H1 (cell line): ENCODE results near the gene GDI2. TPM values are rescaled to one million over a fixed set of nuclear protein-coding genes. Genes with fewer than 3 reads are reported as not detected.

Source experiments
- CTCF ChIA-PET: fragments of 300-600 bp; sonication (Branson Sonifier 250); formaldehyde crosslinking; loops from one replicate; lab custom pipeline; 2021; ENCODE audit not compliant: partially characterized antibody; lab: Charles Lee
- POLR2A ChIA-PET: fragments of 300-600 bp; sonication (Branson Sonifier 250); formaldehyde crosslinking; loops from one replicate; lab custom pipeline; 2021; ENCODE audit warnings: inconsistent platforms; ENCODE audit not compliant: partially characterized antibody; lab: Charles Lee
- DNase-seq, 2 experiments: peaks; one replicate each; pipeline versions ENCODE4 v3.0.0 to v3.0.0-alpha.2; 2010 to 2022; ENCODE audit warnings: low spot score in 2 of 2, low read depth in 1 of 2, mixed read lengths in 1 of 2
- FAIRE-seq: peaks from 2 replicates; lab custom pipeline; 2011; peaks lifted over from hg19 to GRCh38; lab: Jason Lieb, UNC
- H2AFZ ChIP-seq: 2 replicates; pipeline ENCODE4 v1.8.1; 2012; ENCODE audit warnings: low read length, inconsistent platforms
- H2AK5ac ChIP-seq: 2 replicates; pipeline ENCODE4 v1.6.1; 2013; ENCODE audit warnings: low read depth, low read length
- H2BK120ac ChIP-seq: replicated peaks from 2 replicates; pipeline ENCODE3; 2013; ENCODE audit warnings: low read depth, low read length, inconsistent platforms
- H2BK12ac ChIP-seq: 2 replicates; pipeline ENCODE4 v1.6.1; 2013; ENCODE audit warnings: low read depth, low read length
- H2BK15ac ChIP-seq: 2 replicates; pipeline ENCODE4 v1.6.1; 2013; ENCODE audit warnings: low read length
- H2BK20ac ChIP-seq: 2 replicates; pipeline ENCODE4 v1.6.1; 2013; ENCODE audit warnings: low read length
- H2BK5ac ChIP-seq: 2 replicates; pipeline ENCODE4 v1.6.1; 2013; ENCODE audit warnings: low read depth, low read length
- H3K14ac ChIP-seq: 2 replicates; pipeline ENCODE4 v1.6.1; 2013; ENCODE audit warnings: inconsistent platforms; ENCODE audit not compliant: insufficient read length
- H3K18ac ChIP-seq: 2 replicates; pipeline ENCODE4 v1.6.1; 2013; ENCODE audit warnings: low read length; ENCODE audit errors: extremely low read depth
- H3K23ac ChIP-seq: 2 replicates; pipeline ENCODE4 v1.6.1; 2013; ENCODE audit warnings: inconsistent platforms; ENCODE audit not compliant: insufficient read length
- H3K23me2 ChIP-seq: 2 replicates; pipeline ENCODE4 v1.6.1; 2013; ENCODE audit warnings: low read depth, low read length
- H3K27ac ChIP-seq: 2 replicates; pipeline ENCODE4 v1.6.1; 2011; ENCODE audit warnings: low read depth, low read length, inconsistent platforms
- H3K27me3 ChIP-seq, 4 experiments: replicated peaks in 1 of 4; 1 replicate in 1 of 4; 2 replicates in 3 of 4; pipeline versions ENCODE4 v1.6.1 to v1.8.1; 2011 to 2013; ENCODE audit warnings: low read length in 3 of 4, mild to moderate bottlenecking in 3 of 4, inconsistent platforms in 2 of 4, mixed read lengths in 2 of 4, moderate library complexity in 1 of 4; ENCODE audit not compliant: control insufficient read depth in 3 of 4, insufficient read depth in 3 of 4; ENCODE audit errors: extremely low read depth in 1 of 4
- H3K36me3 ChIP-seq, 4 experiments: 2 replicates each; pipeline versions ENCODE4 v1.6.1 to v1.8.1; 2011 to 2013; ENCODE audit warnings: mild to moderate bottlenecking in 4 of 4, low read length in 3 of 4, moderate library complexity in 2 of 4, control low read depth in 1 of 4, inconsistent platforms in 1 of 4; ENCODE audit not compliant: insufficient read depth in 4 of 4, control insufficient read depth in 2 of 4
- H3K4ac ChIP-seq: replicated peaks from 2 replicates; pipeline ENCODE3; 2013; ENCODE audit warnings: low read length, low read depth, mixed read lengths, inconsistent platforms; ENCODE audit not compliant: insufficient read length
- H3K4me1 ChIP-seq, 4 experiments: replicated peaks in 1 of 4; 1 replicate in 1 of 4; 2 replicates in 3 of 4; pipeline versions ENCODE4 v1.6.1 to v1.8.1; 2011 to 2013; ENCODE audit warnings: low read length in 3 of 4, inconsistent platforms in 2 of 4, mixed read lengths in 1 of 4; ENCODE audit not compliant: insufficient read depth in 4 of 4, control insufficient read depth in 3 of 4
- H3K4me2 ChIP-seq, 2 experiments: 2 replicates each; pipeline versions ENCODE4 v1.6.1 to v1.8.1; 2011 to 2013; ENCODE audit warnings: low read depth in 2 of 2, low read length in 2 of 2, control low read depth in 1 of 2, inconsistent platforms in 1 of 2, mild to moderate bottlenecking in 1 of 2; ENCODE audit not compliant: insufficient read depth in 1 of 2
- H3K4me3 ChIP-seq, 4 experiments: fragments of 200-600, 300-600 bp in 1 of 4; sonication (generic), shearing (Covaris generic), sonication (Bioruptor Twin) in 1 of 4; 2 replicates each; pipeline versions ENCODE4 v1.5.1 to v1.8.1; 2011 to 2016; ENCODE audit warnings: low read length in 4 of 4, low read depth in 3 of 4, control low read depth in 2 of 4, inconsistent platforms in 2 of 4, mild to moderate bottlenecking in 2 of 4, mixed read lengths in 1 of 4, moderate library complexity in 1 of 4; ENCODE audit not compliant: insufficient read depth in 2 of 4; ENCODE audit errors: extremely low read depth in 1 of 4
- H3K56ac ChIP-seq: replicated peaks from 2 replicates; pipeline ENCODE3; 2013; ENCODE audit warnings: low read depth, mild to moderate bottlenecking, mixed read lengths, low read length, inconsistent platforms; ENCODE audit not compliant: insufficient read length
- H3K79me1 ChIP-seq: 2 replicates; pipeline ENCODE4 v1.6.1; 2013; ENCODE audit warnings: low read depth, low read length, control low read depth
- H3K79me2 ChIP-seq, 2 experiments: 2 replicates each; pipeline versions ENCODE4 v1.6.1 to v1.8.1; 2012 to 2013; ENCODE audit warnings: low read length in 2 of 2, mild to moderate bottlenecking in 2 of 2, inconsistent platforms in 1 of 2; ENCODE audit not compliant: insufficient read depth in 2 of 2, control insufficient read depth in 1 of 2
- H3K9ac ChIP-seq, 4 experiments: replicated peaks in 1 of 4; 1 replicate in 1 of 4; 2 replicates in 3 of 4; pipeline versions ENCODE4 v1.6.1 to v1.8.1; 2011 to 2013; ENCODE audit warnings: low read depth in 3 of 4, low read length in 3 of 4, control low read depth in 2 of 4, mild to moderate bottlenecking in 2 of 4, moderate library complexity in 2 of 4, inconsistent platforms in 1 of 4; ENCODE audit errors: extremely low read depth in 1 of 4
- H3K9me3 ChIP-seq, 2 experiments: 2 replicates each; pipeline versions ENCODE4 v1.6.1 to v1.8.1; 2012 to 2013; ENCODE audit warnings: mild to moderate bottlenecking in 2 of 2, moderate library complexity in 2 of 2, control low read depth in 1 of 2, inconsistent platforms in 1 of 2, low read depth in 1 of 2, low read length in 1 of 2, mixed read lengths in 1 of 2; ENCODE audit not compliant: insufficient read depth in 2 of 2
- H4K20me1 ChIP-seq, 2 experiments: replicated peaks in 1 of 2; 2 replicates each; pipeline versions ENCODE3 to v1.8.1; 2011 to 2013; ENCODE audit warnings: inconsistent platforms in 2 of 2, low read length in 2 of 2, mild to moderate bottlenecking in 1 of 2; ENCODE audit not compliant: insufficient read depth in 2 of 2, control insufficient read depth in 1 of 2
- H4K5ac ChIP-seq: 2 replicates; pipeline ENCODE4 v1.6.1; 2013; ENCODE audit warnings: low read length, low read depth, mixed read lengths, inconsistent platforms; ENCODE audit not compliant: insufficient read length
- H4K8ac ChIP-seq: 2 replicates; pipeline ENCODE4 v1.8.0; 2013; ENCODE audit warnings: mild to moderate bottlenecking, moderate library complexity, low read length, inconsistent platforms; ENCODE audit not compliant: insufficient read depth; ENCODE audit errors: extremely low read depth
- H4K91ac ChIP-seq: replicated peaks from 2 replicates; pipeline ENCODE3; 2013; ENCODE audit warnings: low read length, mixed read lengths, inconsistent platforms; ENCODE audit not compliant: insufficient read length
- ASH2L ChIP-seq: fragments of 200-600, 300-600 bp; sonication (generic); IDR thresholded peaks from one replicate; pipeline ENCODE4 v1.7.1; 2017; ENCODE audit warnings: low read length
- CTCF ChIP-seq, 3 experiments: IDR thresholded peaks; 1 replicate in 2 of 3; 2 replicates in 1 of 3; pipeline versions ENCODE4 v1.5.1 to v1.6.1; 2011; ENCODE audit warnings: low read length in 3 of 3, mild to moderate bottlenecking in 3 of 3, inconsistent platforms in 2 of 3, low read depth in 1 of 3, moderate library complexity in 1 of 3; ENCODE audit not compliant: insufficient read depth in 1 of 3; ENCODE audit errors: control extremely low read depth in 1 of 3
- POLR2A ChIP-seq, 2 experiments: IDR thresholded peaks; 1 replicate in 1 of 2; 2 replicates in 1 of 2; pipeline ENCODE4 v1.6.1; 2011; ENCODE audit warnings: low read depth in 2 of 2, low read length in 2 of 2, mild to moderate bottlenecking in 2 of 2; ENCODE audit errors: control extremely low read depth in 1 of 2
- RAD21 ChIP-seq, 2 experiments: IDR thresholded peaks in 1 of 2; conservative IDR thresholded peaks in 1 of 2; 2 replicates each; pipeline ENCODE4 v1.6.1; 2011; ENCODE audit warnings: low read depth in 2 of 2, low read length in 2 of 2, improper control_type of control experiment in 1 of 2, inconsistent platforms in 1 of 2, mild to moderate bottlenecking in 1 of 2, moderate library complexity in 1 of 2
- TCF12 ChIP-seq: IDR thresholded peaks from 2 replicates; pipeline ENCODE4 v1.6.1; 2011; ENCODE audit warnings: low read depth, mild to moderate bottlenecking, low read length
- WGBS, 2 experiments: shearing (Covaris generic) in 1 of 2; methylation state at CpG; one replicate each; pipeline versions ENCODE4 v1.1.6 to v1.1.7; 2013 to 2015; ENCODE audit warnings: low lambda C conversion rate in 2 of 2, mixed read lengths in 2 of 2, inconsistent platforms in 1 of 2, low coverage in 1 of 2, missing lambda C conversion rate in 1 of 2; ENCODE audit not compliant: insufficient replicate concordance in 2 of 2, insufficient coverage in 1 of 2, insufficient read length in 1 of 2; ENCODE audit errors: extremely low coverage in 1 of 2, missing lambda C conversion rate in 1 of 2; 5-methylcytosine and 5-hydroxymethylcytosine counted together
- polyA plus RNA-seq, 7 experiments: library from polyadenylated mRNA; depleted of rRNA in 3 of 7; stranded (reverse) in 5 of 7; unstranded in 2 of 7; fragments of >200 nt in 5 of 7; fragments of 200-250 nt in 2 of 7; gene quantifications; 1 replicate in 5 of 7; 2 replicates in 1 of 7; 4 replicates in 1 of 7; pipeline versions ENCODE4 v1.2.1 to v1.2.3, GENCODE V29; 2011 to 2013; ENCODE audit warnings: missing spikeins in 2 of 7, mixed read lengths in 2 of 7
- total RNA-seq: library from RNA; stranded (reverse); fragmentation: NEBNext Ultra II Directional; extraction: Animal tissue kit (Norgen Biotek cat#: 25700); gene quantifications from 2 replicates; pipeline ENCODE4 v1.2.1, GENCODE V29; 2021

Gene GDI2
- total and polyA plus RNA-seq, 2 of the 8 experiments (the other 6 are each of a cell fraction or from before 2014, with no cell fraction given), result 168 to 385 TPM

- Histone ChIP-seq H2BK15ac (no peak overlapping the region), H3K79me2 (peaks cover 0 to 10% of the 10 kb centered on the region in 2 experiments; a peak in 3 of 4 replicates), H3K23me2 (no peaks in the 10 kb centered on the region), H2BK12ac (no peak overlapping the region), H2BK5ac (no peak overlapping the region), H2BK20ac (no peak overlapping the region), H3K27me3 (no peaks in the 10 kb centered on the region), H2AK5ac (no peak overlapping the region), H3K27ac (no peak overlapping the region), H3K4me2 (no peak overlapping the region), H2BK120ac (no peak overlapping the region), H3K23ac (no peak overlapping the region), H3K4ac (no peak overlapping the region), H4K5ac (no peak overlapping the region), H4K8ac (no peak overlapping the region; the same call in 1 of the 2 replicates), H3K56ac (no peak overlapping the region), H3K79me1 (no peaks in the 10 kb centered on the region), H3K4me3 (no peak overlapping the region), H4K20me1 (peaks cover 3 to 5% of the 10 kb centered on the region in 2 experiments), H2AFZ (no peak overlapping the region), H3K18ac (no peak overlapping the region), H4K91ac (no peak overlapping the region), H3K9me3 (no peaks in the 10 kb centered on the region), H3K36me3 (peaks cover 14 to 81% (median 64%) of the 10 kb centered on the region in 4 experiments; a peak in 7 of 8 replicates), H3K14ac (no peak overlapping the region), H3K4me1 (no peaks in the 10 kb centered on the region), H3K9ac (no peak overlapping the region)
- WGBS, 2 experiments, result 90% methylated on average over 10 of the region's 10 CpGs; no CpG with 5 or more reads in 1 of the 2 experiments
- DNase-seq (no peak), FAIRE-seq (no peak)
- peak in 2 of 3 experiments; percentile 11 to 33; a peak in 2 of 4 replicates for TF ChIP-seq CTCF (IDR thresholded peaks at IDR 0.05; ENCODE audit: control extremely low read depth in 1 of 3, insufficient read depth in 1 of 3, low read depth in 1 of 3, low read length in 3 of 3)
- no peak for TF ChIP-seq ASH2L
- TF ChIP-seq RAD21 (IDR thresholded peaks at IDR 0.05 in 1 of 2, conservative IDR thresholded peaks at IDR 0.05 in 1 of 2; ENCODE audit: low read depth in 2 of 2, low read length in 2 of 2), result peak in 1 of 2 experiments; percentile 26; a peak in 1 of 4 replicates
- TF ChIP-seq POLR2A (IDR thresholded peaks at IDR 0.05; ENCODE audit: control extremely low read depth in 1 of 2, low read depth in 2 of 2, low read length in 2 of 2), result peak in 1 of 2 experiments; percentile 5; a peak in 2 of 3 replicates
- no peak for TF ChIP-seq TCF12
- CTCF ChIA-PET, result interaction anchor here (0.9 to 1.6 kb wide), 5 partner anchors 11 to 34 kb away, joined by 3 to 7 read pairs (median 3); no protein-coding TSS in a partner anchor
- POLR2A ChIA-PET, result interaction anchor here (1.0 to 3.5 kb wide), 3 partner anchors 10 to 45 kb away, joined by 3 to 14 read pairs (median 3); no protein-coding TSS in a partner anchor
These were observed 48.6 kb downstream of the GDI2 start for GRCh38 chr10:5764422-5765297.
